Renal cortex interstitium (tissue), 11 donors: ENCODE measurements around the gene WDR27. TPM values are rescaled to one million over a fixed set of nuclear protein-coding genes. Genes with fewer than 3 reads are reported as not detected.
"Not testable (repeated sequence)": the region's sequence is repeated elsewhere in the genome, so short reads cannot be mapped to it uniquely, and the experiment has no call there.

ENCODE experiments used
- DNase-seq, 11 donors: peaks; one replicate each; pipeline ENCODE4 v3.0.0-alpha.2; 2013; ENCODE audit warnings: low read depth in 9 of 11, low spot score in 4 of 11; ENCODE audit errors: extremely low read depth in 1 of 11
- polyA plus RNA-seq, 3 donors: library from polyadenylated mRNA; unstranded; fragments of 120-200 nt; gene quantifications; one replicate each; pipeline ENCODE4 v1.2.1, GENCODE V29; 2013; ENCODE audit not compliant: insufficient read length in 3 of 3

WDR27 gene
- polyA plus RNA-seq, 3 donors, result 44.0 to 105 (median 56.7) TPM

DNA sequence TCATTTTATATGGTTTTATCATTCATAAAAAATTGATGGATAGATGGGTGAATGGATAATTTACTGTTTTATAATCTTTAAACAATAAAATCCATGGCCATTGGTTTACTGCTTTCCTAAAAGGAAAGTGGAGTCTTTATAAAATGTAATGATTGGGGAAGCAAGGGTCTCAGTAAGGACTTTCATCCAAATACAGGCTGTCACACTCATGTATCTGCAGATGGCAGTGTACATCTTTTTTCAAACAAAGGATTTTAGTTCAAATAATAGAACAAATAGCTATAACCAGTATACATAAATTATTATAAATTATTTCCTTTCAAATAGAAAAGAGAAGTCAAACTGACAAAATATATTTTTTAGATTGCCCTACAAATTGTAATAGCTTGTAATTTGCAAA, 190.0 kb downstream of the WDR27 start:
- DNase-seq, result not testable (repeated sequence)

DNA sequence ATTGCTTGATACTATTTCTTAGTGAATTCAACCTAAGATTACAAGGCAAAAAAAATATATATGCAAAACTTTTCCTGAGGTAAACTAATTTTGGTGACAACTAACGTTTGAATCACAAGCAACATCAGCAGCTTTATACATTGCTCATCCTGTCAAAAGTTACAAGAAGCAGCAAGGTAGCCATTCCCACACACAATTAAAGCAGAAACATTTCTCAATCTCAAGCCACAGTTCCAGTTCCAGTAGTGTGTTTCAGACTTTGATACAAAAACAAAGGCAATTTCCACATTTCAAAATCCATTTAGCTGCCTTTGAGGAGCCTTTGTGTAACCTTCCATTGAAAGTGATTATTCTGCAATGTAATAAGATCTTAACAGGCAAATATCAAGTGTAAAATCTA, 191.0 kb downstream of the WDR27 start:
- DNase-seq, result no peak

DNA sequence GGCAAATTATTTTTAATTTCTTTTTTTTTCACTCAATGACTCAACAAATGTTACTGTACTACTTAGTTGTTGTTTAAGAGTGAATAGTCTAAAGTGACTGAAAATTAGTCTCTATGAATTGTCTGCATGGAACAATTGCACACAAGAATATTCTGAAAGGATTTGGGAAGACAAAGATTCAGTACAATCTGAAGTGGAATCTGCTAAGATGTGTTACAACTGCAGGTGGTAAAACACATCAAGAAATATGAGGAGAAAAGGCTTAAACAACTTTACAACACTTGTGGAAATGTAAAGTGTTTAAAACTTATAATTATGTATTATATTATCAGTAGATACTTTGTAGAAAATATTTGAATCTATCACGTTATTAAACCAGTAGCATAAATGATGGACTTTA, 193.4 kb downstream of the WDR27 start:
- no peak for DNase-seq

DNA sequence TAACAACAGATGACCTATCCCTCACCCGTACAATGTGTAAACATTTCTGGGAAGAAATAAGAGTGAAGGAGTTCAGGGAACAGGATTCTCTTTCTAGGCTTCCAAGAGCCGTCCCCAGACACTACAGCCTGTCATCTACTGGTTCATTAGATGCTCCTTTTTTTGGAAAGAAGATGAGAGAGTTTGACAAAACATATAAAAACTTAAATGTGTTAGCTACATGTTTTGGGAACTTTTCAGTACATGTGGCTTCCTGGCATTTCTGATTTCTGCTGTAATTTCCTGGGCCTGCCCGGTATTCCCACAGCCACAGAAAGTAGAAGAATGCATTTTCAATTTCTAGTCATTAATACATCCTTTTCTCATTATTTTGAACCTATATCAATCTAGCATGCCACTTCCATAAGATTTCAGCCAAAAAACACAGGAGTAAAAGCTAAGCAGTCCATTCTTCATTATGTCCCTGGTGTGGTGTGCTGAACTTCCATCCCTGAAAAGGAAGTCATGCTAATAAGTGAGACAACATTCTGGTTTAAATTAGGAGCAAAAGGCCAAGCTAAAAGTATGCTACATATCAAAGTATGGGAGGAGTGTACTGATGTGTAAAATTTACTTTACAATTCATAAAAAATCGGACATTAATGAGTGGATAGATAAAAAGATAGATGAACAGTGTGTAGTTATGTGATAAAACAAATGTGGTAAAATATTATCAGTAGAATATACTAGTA, 198.2 kb downstream of the WDR27 start:
- DNase-seq, result no peak

DNA sequence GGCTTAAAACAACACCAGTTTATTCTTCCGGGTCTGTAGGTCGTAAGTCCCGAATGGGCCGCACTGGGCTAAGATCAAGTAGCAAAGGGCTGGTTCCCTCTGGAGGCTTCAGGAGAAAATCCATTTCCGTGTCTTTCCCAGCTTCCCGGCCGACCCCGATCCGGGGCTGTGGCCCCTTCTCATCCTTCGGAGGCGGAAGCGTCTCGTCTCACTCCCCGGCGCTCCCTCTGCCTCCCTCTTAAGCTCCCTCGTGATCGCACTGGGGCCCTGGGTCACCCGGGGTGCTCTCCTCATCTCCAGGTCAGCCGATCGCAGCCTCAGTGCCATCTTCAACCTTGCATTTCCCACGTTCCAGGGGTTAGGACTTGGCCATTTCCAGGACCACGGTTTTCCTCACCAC, 199.4 kb downstream of the WDR27 start:
- DNase-seq, result no peak

DNA sequence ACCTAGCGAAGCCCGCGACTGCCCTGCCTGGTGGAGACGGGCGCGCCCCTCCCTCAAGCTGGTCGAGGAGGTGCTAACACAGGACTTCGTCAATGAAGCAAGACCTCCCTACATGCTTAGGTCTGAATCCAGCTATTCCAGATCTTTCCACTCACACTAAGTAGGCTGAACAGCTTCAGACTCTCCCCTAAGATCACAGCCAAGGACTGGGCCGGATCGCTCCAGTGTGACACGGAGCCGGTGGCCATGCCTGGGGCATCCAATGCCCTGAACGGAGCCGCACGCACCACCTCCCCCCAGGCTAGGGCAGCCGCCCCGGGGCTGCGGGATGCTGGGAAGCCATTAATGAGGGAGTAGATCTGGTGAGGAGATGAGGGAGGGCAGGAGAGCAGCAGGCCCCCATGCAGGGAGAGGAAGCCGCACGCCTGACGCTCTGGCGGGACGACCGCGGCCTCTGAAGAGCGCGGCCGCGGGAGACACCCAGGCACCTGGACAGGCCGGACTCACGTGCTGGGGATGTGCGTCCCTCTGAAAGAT, 200.0 kb downstream of the WDR27 start:
- DNase-seq, result no peak

DNA sequence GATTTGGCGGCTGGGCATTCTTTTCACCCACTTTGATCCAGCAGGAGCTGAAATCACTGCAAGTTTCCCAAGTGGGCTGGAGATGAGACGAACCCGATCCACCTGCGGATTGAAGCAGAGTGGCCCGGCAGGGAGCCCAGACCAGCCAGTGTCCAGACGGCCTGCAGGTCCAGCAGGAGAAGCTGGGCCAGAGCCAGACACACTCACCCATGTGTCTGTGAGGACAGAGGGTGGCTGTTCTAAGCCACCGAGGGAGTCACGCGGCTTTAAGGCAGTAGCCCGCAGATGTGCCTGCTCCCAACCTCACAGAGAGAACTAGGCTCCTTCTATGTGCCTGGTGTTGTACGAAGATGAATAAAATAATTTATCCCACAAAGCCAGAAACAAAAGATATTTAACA, 200.7 kb downstream of the WDR27 start:
- DNase-seq, result no peak

DNA sequence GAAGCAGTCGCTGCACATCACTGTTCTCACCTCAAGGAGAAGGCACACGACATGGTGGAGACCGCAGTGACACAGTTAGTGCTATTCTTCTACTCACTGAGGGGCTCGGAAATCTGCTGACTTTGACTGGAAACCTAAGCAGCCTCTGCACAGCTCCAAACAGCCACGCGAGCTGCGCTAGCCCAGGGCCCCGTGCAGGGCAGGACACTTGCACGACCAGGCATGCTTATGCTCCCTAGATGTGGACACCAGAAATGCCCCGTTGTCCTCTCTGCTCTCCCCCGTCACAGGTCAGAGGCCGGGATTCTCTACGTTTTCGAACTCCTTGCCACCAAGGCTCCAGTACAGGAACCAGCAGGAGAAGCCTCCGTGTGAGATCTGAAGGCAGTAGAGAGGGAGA, 201.1 kb downstream of the WDR27 start:
- no peak for DNase-seq

DNA sequence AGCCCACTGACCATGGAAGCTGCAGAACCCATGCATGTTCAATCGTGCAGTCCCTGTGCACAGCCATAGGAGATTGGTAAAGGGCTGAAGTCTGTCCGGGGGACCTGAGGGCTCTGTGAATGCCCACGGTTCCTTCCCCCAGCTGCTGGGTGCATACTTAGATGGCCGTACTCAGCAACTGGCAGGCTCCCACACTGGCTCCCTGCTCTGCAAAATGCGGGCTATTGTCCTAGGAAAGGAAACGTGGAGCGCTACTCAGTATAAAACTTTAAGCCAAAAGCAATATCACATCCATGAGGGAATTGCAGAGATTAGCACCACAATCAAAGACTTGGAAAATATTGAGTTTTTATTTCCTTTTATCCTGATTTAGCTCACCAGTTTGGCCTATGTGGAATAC, 202.0 kb downstream of the WDR27 start:
- DNase-seq, result no peak

DNA sequence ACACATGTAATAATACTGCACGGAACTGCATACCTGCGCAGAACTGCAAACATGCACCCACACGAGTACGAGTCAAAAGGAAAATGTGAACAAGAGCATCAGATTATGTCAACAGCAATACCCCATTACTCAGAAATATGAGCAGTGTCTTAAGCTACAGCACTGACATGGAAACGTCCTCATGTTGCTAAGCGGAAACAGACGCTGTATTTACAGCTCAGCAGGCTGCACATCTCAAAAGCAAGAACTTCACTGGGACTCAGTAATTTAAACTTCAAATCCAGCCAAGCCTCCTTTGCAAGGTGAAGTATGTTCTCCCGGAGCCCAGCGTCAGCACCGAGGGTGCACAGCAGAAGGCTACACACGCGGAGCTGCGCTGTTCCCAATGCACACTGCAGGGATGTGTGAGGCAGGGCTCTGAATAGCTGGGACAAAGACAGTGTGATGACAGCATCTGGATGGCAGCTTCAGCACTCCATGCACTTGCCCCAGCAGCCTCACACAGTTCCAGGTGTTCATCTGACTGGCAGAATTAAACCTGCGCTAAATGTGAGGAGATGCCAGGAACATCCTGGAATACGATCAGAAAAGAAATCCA, 202.8 kb downstream of the WDR27 start:
- DNase-seq, result no peak

DNA sequence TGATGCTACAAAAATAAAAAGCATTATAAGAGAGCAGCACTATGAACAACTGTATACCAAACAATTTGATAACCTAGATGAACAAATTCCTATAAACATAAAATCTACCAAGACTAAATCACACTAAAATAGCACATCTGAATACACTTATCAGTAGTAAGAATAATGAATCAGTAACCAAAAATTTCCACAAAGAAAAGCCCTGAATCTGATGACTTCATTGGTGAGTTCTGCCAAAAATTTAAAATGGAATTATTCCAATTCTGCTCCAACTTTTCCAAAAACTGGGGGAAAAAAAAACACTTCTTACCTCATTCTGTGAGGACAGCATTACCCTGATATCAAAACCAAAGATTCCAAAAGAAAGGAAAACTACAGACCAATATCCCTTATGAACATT, 206.2 kb downstream of the WDR27 start:
- no peak for DNase-seq

DNA sequence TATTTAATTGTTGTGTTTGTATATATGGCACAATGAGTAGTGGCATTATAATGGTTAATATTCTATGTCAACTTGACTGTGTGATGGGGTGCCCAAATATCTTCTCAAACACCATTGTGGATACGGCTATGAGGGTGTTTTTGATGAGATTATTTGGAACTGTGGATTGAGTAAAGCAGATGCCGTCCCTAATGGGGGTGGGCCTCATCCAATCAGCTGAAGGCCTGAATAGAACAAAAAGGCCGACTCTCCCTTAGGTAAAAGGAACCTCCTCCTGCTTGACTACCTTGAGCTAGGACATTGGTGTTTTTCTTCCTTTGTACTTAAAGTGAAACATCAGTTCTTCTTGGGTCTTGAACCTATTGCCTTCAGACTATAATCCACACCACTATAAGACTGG, 207.8 kb downstream of the WDR27 start:
- no peak for DNase-seq

DNA sequence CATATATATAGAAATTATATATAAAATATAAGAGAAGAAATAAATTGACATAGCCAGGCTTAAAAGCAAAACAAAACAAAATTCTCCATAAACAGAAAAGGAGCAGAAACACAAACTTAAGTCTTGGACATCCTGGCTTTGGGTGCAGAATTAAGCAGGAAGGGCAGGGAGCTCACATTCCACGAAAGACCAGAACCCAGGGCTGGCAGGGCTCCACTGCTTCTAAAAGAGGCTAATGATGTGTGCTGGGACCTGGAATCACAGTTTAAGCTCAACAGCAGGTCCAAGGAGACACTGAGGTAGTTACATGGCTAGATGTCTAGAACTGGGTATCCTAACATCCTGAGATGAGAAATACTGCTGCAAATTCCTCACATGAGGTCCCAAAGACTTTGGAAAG, 210.3 kb downstream of the WDR27 start:
- DNase-seq, result no peak

DNA sequence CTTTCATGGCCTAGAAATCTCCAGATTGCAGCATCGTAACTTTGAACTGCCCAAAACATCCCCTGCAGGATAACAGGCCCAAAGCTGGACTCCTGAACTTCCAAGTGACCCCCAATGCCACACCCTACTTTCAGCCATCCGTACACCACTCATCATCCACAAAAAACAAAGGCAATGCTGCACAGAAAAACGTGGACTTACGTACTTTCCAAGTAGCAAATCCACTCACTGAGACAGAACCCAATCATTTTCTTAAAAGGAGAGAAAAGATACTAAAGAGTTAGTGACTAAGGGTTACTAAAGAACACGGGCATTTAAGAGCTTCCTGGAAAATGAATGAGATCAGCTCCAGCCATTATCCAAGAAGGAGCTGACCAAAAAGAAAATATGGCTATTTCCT, 211.0 kb downstream of the WDR27 start:
- DNase-seq, result no peak

DNA sequence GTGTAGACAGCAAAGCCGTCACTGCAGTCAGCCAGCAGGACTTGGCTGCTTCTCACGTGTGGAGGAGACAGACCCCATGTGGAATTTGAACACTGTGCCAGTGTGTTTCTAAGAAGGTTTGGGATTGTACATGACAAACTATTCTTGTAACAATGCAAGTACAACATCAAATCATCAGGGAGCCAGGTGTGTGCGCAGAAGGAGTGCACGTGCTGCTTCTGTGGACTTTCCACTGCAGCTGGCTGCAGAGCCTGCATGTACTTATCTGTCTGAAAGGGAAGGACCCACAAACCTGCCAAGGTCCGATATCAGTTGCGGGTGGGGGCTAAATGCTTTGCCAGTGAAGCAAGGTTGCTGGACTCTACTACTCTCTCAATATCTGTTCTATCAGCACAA, 211.6 kb downstream of the WDR27 start:
- no peak for DNase-seq

DNA sequence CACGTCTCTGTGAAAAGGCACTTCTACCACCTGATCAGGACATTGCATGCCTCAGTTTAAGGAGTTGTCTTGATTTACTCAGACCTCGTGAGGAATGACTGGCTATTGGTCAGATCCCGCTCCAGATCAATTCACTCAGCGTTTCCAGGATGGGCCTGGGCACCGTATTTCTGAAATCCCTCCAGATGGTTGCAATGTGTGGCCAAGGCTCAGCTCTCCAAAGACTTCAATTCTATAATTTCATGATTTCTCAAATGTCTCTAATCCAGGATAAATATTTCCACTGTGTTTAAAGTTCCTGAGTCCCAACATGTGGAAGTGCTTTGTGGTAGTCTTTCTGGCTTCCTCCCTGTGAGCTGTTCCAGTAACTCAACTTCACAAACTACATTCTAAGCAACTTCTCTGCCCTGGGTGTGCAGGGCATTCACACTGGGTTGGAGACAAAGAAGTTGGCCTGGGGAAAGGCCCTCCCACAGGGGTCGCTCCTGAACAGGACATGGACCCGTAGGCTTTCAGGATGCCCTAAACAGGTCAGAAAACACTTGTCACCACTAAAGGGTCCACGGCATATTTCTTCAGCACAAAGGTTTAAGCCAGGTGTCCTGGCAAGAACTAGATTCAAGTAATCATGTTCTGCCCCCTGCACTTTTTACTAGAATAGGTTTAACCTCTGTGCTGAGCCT, 212.1 kb downstream of the WDR27 start:
- DNase-seq, result no peak

DNA sequence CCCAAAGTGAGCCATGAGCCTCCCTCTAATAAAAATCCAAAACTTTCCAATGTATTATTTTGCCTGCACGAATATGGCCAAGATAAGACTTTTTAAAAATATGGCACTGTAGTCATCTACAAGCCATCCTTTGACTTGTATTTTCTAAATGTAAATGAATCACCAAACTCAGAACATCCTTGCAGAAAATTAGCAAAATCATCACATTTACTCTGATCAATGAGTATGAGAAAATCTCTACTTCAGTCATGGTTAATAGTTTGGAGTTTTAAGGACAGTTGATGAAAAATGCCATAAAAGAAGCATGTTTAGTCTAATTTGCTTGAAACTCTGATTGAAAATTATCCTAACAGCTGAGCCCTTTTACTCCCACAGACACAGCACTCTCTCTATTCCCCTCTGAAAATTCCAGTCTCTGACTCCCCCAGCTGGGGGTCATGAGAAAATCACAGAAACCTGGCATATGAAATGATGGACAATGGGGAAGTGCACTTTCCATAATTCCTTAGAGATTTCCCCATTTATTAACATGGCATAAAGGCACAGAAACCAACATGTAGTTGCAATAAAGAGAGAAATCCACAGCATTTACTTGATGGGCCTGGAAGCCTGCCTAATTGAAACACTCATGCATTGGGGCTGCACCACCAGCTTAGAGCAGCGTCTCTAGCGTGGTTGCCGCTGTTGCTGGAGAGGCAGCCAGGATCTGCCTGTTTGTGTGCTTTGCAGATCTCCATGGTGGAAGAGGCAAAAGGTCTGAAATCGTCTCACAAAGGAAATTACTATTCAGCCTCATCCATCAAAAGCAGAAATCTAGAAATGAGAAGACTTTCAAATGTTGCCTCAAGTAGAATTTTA, 214.0 kb downstream of the WDR27 start:
- DNase-seq, result peak in 9 of 11 donors; percentile 13 to 33 (median 23)

DNA sequence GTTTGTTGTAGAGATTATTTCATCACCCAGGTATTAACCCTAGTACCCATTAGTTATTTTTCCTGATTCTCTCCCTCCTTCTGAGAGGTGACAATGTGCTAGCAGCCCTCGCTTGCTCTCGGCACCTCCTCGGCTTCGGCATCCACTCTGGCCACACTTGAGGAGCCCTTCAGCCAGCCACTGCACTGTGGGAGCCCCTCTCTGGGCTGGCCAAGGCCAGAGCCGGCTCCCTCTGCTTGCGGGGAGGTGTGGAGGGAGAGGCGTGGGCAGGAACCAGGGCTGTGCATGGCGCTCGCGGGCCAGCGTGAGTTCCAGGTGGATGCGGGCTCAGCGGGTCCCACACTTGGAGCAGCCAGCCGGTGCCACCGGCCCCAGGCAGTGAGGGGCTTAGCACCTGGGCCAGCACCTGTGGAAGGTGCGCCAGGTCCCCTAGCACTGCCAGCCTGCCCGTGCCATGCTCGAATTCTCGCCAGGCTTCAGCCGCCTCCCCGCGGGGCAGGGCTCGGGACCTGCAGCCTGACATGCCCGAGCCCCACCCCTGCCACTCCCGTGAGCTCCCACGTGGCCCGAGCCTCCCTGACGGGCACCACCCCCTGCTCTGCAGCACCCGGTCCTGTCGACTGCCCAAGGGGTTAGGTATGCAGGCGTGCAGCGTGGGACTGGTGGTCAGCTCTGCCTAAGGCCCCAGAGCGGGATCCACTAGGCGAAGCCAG, 221.9 kb downstream of the WDR27 start:
- no peak for DNase-seq

DNA sequence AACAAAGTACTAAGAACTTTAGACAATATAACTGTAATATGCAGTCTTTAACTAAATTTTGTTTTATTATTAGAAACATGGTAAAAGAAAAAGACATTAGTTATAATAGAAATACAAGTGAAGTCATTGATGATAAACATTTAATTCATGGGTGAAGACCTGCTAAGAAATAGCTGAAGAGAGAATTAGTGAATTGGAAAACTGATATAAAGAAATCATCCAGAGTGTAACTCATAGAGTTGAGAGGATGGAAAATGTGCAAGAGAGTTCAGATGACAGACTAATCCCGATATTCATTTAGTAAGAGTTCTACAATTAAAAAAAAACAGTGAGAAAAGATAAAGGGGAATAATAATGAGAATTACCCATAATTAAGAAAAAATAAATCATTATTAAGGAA, 227.5 kb downstream of the WDR27 start:
- DNase-seq, result no peak
